GM20431 (cell line): Measurements from ENCODE around the gene NARS2.

Source experiments
- in situ Hi-C: fragments of 300-500 bp; cut with MseI, MboI; formaldehyde crosslinking; loops from one replicate; pipeline ENCODE4 v1.15.0; 2020; ENCODE audit warnings: low sequenced_read_pairs; ENCODE audit not compliant: unreplicated experiment

Gene NARS2

DNA sequence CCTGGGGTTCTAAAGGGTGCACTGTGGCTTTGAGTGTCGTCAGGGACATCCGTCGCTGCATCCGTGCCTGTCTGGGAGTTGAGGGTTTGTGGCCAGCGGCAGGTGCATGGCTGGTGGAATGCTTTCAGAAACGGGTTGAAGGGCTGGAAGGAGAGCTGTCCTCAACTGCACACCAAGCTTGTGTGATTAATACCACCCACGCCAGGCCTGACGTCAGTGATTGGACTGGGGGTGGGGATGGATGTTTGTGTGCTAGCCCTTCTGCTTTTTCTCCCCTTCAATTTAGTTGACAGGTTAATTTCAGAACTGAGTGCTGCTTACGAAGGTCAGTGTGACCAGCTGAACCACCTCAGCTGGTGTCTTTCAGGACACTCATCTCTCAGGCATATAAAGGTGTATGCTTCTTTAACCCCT is 153.9 kb downstream of the NARS2 start:
- in situ Hi-C loops: no loop called here

GRCh38 chr11:78420255-78420764 is 154.4 kb downstream of the NARS2 start:
- in situ Hi-C loops: no loop called here

DNA sequence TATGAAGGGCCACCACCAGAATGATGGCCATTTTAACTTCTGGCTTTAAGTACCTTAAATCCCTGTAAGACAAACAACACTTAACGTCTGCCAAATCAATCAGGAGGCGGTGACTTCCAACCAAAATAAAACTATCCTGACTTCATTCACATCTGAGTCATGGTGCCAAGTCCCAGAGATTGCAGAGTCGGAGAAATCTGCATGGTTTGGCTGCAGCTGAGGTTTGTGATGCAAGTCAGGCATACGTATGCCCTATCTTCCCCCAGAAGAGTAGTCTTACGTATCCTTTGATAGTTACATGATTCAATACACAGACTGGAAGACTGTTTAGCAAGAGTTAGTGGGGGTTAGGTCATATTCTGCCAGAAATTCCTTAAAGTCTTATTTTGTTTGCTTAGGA is 155.3 kb downstream of the NARS2 start:
- in situ Hi-C loops: loop anchor here (10.0 kb wide), 1 partner anchor 145 kb away; no protein-coding TSS in a partner anchor

DNA sequence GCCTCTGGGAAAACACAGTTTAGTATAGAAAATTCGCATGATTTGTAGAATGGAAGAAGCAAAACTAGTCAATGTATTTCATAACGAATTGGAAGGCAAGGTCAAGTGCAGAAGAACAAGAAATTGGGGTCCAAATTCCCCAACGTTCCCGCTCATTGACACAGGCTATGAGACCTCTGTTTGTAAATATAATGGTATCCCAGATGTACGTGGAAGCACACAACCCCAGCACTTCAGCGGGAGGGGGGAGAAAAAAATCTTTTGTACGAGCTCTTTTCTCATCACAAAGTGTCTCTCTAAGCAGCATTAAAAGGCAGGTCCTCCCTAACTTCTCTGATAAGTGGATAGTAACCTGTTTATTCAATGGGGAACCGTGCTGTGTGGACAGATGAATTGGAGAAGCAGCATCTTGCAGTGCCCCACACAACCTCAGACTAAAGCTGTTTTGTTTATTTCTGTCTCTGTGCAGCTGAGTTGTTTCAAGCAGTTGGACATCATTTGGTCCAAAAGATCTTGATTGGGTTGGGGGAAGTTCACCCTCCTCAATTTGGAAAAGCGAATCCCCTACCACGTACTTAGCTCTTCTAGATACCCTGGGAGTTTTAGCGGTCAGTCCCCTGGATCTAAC is 156.0 kb downstream of the NARS2 start:
- in situ Hi-C loops: loop anchor here (10.0 kb wide), 1 partner anchor 146 kb away; no protein-coding TSS in a partner anchor

DNA sequence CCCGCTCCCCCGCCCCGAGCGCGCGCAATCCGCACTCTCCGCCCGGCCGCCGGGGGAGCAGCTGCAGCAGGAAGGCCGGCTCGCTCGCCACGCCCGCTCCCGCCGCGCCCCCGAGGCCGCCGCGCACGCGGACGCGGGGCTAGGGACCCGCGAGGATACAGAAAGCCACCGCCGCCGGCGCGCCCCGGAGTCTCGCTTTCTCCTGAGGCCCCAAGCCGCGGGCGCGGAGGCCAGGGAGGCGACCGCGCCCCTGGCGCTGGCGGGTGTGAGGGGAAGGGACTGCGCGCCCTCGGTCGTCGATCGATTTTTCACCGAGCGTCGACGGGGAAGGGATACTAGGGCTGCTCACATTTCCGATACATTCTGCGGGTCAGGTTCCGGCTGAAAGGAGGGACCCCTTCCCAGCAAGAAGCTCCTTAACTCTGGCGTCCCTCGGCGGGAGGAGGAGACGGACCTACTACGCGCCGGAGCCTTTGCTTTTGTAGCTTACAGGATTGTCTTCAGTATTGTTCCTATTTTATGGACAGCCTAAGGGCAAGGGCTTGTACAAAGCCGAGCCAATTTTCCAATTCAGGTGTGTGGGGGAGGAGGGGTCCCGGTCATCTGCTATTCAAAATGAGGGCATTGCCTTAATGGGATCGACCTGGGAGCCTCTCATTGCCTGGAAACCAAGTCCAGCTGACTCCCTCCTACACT is 156.6 kb downstream of the NARS2 start:
- in situ Hi-C loops: loop anchor here (10.0 kb wide), 1 partner anchor 147 kb away; no protein-coding TSS in a partner anchor

DNA sequence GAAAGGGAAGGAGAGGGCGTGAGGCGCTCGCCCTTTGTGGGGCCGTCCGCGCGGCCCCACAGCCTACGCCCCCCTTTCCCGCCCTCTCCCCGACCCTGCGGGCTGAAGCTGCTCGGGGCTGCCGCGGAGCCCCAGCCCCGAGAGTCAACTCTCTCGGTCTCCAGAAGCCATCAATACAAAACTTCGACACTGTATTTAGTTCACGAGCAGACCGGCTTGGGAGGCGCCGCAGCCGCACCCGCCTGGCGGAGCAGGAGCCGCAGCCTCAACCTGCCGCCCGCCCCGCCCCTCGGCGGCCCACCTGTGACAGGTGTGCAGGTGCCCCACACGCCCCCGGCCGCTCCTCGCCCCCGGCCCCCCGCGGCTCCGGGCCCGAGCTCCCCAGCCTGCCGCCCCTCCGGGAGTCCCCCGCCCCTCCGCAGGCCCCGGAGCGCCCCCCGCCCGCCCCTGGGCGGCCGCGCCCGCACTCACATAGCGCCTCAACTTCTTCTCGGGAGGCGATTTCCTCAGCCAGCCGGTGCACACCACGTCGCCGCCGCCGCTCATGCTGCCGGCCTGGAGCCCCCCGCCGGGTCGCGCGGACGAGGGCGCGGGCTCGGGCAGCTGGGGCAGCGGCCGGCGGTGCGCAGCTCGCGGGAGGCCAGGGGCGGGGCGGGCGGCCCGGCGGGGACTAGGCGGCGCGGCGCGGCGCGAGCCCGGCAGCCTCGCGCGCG is 157.3 kb downstream of the NARS2 start, which contains the start of gene GAB2:
Gene GAB2 (minus strand): TSS at position 646 of the 713 bp plus-strand sequence. CDS start 100 bp downstream, at position 546.
- in situ Hi-C loops: loop anchor here (10.0 kb wide), 1 partner anchor 147 kb away; no protein-coding TSS in a partner anchor

GRCh38 chr11:78416285-78417174 is 158.1 kb downstream of the NARS2 start:
- in situ Hi-C loops: loop anchor here (10.0 kb wide), 1 partner anchor 148 kb away; no protein-coding TSS in a partner anchor

GRCh38 chr11:78415338-78415737 is 159.3 kb downstream of the NARS2 start:
- in situ Hi-C loops: loop anchor here (10.0 kb wide), 1 partner anchor 149 kb away; no protein-coding TSS in a partner anchor

- in situ Hi-C loops: loop anchor here (10.0 kb wide), 1 partner anchor 150 kb away; no protein-coding TSS in a partner anchor
These were observed 160.2 kb downstream of the NARS2 start for GRCh38 chr11:78414321-78415051.

GRCh38 chr11:78408619-78409018 is 166.0 kb downstream of the NARS2 start:
- in situ Hi-C loops: no loop called here

- in situ Hi-C loops: no loop called here
These were observed 168.0 kb downstream of the NARS2 start for GRCh38 chr11:78406568-78407196.

DNA sequence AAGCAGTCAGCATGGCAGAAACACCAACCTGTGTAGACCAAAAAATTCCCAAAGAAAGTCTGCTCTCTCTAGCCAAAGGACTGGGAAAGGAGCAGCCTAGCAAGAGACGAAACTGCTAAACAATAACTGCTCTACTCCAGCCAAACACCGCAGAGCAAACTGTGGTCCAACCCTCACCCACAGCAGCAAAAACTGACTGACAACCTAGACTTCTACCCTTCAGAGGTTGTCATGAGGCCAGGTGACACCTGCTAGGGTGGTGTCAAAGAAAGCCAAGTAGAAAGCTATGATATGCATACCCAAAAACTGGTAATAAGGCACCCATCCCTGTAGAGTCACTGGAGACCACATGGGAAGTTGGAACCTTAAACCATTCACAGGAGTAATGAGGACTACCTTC is 168.9 kb downstream of the NARS2 start:
- in situ Hi-C loops: no loop called here

DNA sequence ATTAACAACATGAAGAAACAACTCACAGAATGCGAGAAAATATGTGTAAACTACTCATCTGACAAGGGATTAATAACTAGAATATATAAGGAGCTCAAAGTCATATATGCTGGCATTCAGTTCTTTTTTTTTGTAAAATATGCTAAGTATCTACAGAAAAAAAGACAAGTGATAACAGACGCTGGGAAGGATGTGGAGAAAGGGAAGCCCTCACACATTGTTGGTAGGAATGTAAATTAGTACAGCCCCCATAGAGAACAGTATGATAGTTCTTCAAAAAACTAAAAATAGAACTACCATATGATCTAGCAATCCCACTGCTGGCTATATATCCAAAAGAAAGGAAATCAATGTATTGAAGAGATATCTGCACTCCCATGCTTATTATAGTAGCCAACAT is 170.9 kb downstream of the NARS2 start:
- in situ Hi-C loops: no loop called here

- in situ Hi-C loops: no loop called here
These were observed 171.8 kb downstream of the NARS2 start for GRCh38 chr11:78402847-78403246.

- in situ Hi-C loops: no loop called here
These were observed 174.0 kb downstream of the NARS2 start for GRCh38 chr11:78400702-78401101.

DNA sequence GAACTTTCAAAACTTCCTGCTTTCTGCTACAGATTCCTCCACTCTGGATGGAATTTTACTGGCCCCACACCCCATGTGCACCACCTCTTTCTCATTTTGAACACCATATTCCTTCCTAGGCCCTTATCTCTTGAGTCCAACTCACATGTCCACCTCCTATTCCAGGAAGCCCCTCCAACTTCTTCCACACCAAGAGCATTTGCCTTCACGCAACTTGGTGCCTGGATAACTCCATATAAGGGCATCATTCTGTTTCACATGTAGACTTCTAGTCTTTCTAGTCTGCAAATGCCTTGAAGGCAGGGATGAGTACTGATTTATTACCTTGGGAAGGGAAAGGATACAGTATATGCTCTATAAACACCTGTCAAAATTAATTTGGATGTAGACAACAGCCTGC is 174.5 kb downstream of the NARS2 start:
- in situ Hi-C loops: no loop called here

DNA sequence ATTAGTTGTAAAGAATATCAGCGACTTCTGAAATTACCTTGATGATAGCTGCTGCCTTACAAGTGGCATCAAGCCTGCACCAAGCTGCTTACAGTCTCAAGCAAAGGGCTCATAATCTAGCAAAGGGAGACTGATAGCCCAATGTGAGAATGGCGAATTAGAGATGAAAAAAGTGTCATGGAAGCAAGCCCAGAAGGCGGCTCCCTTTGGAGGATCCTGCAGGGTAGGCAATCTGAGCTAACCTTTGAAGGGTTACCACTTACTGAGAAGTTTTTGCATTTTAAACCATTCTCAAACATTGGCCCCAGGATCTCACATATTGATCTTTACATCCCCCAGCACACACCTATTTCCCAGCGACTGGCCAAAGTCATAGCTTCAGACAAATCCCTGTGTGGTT is 175.5 kb downstream of the NARS2 start:
- in situ Hi-C loops: no loop called here

GRCh38 chr11:78398715-78399114 is 175.9 kb downstream of the NARS2 start:
- in situ Hi-C loops: no loop called here
